HG03045 (cell line): ENCODE results near the gene GNAI3.

ENCODE experiments used
- ATAC-seq: cut with Tn5 transposase; IDR thresholded peaks from one replicate; pipeline ENCODE4 v1.9.1; 2021; ENCODE audit warnings: mild to moderate bottlenecking, moderate library complexity; ENCODE audit not compliant: unreplicated experiment

GNAI3 gene

DNA sequence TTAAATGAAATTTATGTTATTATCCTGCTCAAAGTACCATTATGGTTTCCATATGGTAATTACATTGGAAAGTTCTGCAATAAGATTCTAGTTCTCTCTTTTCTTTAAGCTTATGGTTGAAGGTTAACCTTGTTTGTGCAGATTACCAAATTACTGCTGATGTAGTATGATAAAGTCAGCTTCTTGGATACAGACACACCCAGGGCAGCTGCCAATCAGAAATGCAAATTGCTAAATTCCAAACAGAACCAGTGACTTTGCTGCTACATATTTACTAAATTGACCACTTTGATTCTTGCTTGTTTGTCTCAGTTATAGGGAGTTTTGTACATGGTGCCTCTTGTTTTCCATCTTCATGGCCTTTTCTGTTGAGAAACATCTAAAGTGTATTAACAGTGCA, 44.5 kb downstream of the GNAI3 start:
- no peak for ATAC-seq

DNA sequence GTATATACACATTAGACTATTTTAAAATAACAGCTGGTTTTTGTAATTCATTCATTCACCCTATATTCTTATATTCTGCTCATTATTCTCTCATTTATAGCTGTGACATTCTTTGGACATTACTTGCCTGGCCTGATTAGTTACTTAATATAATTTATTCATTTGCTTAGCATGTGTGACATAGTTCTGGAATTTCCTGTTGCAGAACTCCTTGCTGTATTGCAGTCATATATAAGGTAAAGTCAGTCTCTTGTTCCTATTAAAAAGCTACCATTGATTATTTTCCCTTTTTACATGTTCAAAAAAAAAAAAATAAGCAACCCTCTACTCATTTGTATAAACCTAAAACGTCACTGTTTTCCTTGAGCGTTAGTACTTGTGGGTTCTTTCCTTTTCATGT, 47.1 kb downstream of the GNAI3 start:
- ATAC-seq, result no peak

DNA sequence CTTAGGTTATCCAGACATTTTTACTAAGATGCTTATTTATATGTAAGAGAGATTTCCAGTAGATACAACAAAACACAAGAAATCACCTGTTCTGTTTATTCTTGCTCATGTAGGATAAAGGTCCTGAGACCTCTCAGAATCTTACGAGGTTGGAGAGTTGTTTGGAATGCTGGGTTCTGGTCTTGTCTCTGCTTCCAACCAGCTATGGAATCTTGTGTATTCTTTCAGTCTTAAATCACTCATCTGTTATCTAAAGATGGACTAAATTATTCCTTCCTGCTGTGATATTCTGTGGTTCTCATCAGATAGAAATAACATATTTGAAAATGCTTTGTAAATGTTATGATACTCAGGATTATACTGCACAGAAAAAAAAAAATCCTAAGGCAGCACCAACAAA, 49.7 kb downstream of the GNAI3 start:
- ATAC-seq, result no peak

DNA sequence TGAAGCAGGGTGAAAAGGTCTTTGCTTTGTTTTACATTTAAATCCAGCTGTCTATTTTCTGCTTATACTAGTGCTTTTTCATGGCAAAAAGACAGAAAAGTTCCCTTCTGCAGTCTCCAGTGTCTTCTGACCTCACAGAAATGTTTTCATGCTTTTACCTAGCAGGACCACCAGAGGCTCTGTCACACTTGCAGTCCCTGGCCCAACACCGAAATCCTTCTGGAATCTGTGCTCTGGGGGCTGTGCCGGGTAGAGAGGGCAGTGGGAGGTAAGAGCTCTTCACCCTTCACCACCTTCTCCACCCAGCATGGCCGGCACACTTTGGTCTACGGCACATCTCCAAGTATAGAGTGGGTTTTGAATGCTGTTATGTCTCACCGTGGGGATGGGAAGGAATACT, 50.2 kb downstream of the GNAI3 start:
- ATAC-seq, result no peak

DNA sequence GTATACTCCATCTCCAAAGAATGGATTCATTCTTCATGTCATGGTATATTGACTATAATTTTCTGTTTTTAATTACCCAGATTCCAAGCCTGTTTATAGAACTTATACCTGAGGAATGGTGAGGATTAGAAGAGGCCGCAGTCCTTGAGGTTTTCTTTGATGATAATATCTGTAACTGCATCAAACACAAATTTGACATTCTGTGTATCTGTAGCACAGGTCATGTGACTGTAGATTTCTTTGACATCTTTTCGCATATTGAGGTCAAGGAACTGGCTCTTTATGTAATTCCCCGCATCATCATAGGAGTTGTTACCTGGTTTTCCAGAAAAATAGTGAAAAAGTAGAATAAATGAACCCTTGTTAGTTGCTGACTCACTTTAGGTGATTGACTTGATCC, 54.8 kb downstream of the GNAI3 start:
- ATAC-seq, result no peak

DNA sequence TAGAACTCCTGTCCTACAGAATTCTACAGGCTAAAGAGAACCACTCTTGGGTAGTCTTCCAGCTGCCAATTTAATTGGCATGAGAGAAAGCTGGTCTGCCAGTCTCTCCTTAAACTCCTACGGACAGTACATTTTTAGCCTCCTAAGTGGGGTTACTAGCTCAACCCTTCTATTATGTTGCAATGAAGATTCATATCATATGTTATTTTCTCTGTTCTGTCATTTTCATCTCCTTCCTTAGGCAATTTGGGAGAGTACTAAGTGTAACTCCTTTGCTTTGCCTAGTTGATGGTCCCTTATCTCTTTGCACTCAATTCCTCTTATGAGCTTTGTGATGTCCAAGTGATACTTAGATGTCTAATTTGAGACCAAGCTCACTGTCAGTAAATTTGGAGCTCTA, 57.0 kb downstream of the GNAI3 start:
- ATAC-seq, result no peak

DNA sequence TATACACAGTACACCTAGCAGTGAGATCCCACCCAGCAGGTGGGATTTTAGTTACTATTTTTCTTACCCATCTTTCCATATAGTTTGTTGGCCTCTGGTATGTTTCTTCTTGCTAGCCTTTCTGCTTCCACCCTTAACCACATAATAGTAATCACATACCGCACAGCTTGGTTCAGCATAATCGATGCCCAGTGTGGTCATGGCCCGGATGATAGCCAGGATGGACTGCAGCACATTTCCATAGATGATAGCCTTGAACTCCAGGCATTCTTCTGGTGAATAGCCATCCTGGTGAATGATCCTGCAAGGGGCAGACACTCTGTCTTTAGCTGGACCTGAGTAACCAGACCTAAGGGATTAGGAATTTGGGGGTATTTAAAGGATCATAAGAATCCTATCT, 61.5 kb downstream of the GNAI3 start:
- ATAC-seq, result no peak

DNA sequence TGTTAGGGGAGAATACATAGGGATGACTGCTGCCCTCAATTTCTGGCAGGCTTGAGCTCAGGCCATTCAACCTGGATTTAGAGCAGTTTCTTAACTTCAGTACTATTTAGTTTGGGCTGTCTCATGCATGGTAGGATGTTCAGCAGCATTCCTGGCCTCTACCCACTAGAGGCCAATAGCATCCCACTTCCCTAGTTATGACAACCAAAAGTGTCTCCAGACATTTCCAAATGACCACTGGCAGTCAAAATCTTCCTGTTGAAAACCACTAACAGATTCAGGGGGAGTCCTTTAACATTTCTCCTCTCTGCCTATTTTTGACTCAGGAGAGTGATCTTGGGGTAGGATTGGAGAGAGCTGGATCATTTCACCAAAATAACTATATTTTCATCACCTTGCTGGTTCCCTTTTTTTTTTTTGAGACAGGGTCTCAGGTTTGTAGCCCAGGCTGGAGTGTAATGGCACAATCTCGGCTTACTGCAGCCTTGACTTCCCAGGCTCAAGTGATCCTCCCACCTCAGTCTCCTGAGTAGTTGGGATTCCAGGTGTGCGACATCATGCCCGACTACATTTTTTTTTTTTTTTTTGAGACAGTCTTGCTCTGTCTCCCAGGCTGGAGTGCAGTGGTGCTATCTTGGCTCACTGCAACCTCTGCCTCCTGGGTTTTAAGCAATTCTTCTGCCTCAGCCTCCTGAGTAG, 62.3 kb downstream of the GNAI3 start:
- no peak for ATAC-seq

DNA sequence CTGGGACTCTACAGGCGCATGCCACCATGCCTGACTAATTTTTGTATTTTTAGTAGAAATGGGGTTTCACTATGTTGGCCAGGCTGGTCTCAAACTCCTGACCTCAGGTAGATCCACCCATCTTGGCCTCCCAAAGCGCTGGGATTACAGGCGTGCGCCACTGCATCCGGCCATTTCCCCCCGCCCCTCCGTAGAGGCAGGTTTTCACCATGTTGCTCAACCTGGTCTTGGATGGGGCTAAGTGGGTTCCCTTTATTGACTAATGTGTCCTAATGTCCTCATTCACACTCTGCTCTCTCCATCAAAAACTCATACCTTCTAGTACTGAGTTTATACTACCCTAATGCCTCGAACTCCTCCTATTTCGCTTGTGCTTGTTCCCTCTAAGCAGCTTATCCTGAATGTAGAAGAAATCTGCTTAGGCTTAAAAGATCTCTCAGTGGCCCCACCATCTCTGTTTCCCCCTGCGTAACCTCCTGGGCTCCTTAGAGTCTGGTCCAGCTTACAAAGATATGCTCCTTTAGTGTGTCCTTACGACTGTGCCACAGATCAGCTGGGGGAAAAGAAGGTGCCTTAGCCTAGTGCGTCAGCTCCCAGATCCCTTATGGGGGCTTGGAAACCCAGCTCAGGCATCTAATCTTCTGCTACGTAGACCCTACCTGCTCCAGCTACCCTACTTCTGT, 63.0 kb downstream of the GNAI3 start:
- no peak for ATAC-seq

DNA sequence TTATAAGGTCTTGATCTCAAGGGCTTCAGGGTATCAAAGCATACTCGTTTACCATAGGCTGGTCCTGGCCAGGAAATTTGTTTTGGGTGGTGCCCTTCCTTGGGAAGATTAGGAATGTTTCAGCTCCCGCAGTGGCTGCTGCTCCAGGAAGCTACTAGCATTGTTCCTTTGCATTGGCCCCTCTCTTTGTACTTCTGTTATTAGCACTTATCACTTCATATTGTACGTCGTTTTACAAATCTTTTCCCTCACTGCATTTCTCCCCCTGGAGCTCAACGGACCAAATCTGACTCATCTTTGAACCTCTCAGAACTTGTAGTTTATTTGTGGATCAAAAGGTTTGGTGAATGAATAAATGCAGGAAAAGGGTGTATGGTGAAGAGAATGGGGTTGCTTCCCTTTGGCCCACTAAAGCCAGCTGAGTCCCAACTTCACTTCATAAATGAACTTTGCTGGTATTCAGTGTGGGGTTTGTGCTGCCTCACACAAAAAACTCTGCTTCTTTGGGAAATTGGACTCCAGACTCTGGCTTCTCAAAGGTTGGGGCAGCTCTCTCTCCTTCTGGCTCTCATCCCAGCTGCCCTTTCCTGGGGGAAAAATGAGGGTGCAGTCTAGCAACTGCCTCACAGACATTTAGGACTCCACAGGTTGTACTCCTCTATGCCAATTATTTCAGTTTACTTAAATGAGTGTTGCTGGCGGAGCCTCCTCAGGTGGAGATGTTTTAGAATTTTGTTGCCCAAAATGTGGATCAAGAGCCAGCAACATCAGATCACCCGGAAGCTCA, 65.1 kb downstream of the GNAI3 start:
- ATAC-seq, result no peak

DNA sequence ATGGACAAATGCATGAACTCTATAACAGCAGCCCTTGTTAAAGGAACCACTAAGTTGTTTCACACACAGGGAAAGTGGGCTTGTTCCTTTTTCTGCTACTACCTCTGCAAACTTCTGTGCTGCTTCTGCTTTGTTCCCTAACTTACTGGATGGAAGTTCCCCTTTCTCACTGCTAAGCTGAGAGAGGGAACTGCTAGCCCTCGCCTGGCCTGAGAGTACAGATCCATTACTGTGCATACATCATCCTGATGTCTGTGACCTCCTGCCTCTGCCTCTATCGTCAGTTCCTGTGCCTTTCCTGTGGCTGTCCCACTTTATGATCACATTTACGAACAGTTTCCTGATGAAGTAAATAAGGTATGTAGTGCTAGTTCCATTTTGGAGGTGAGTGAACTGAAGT, 67.5 kb downstream of the GNAI3 start:
- ATAC-seq, result no peak

DNA sequence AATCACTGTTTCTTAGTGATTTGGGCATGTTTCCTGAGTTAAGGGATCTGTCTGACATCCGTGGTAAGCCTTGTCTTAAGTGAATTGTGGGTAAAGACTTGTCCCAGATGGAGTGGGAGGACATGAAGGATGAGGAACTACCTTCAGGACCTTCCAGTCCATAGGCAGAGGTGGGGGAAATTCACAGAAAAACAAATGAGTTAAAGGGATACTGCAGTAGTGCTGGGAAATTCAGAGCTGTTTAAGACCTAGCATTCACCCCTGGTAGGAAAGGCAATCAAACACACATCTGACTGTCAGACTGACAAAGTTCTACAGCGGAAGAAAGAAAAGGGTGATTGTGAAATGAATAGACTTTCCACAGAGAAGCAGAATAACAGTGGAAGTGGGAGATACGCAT, 68.0 kb downstream of the GNAI3 start:
- ATAC-seq, result no peak

DNA sequence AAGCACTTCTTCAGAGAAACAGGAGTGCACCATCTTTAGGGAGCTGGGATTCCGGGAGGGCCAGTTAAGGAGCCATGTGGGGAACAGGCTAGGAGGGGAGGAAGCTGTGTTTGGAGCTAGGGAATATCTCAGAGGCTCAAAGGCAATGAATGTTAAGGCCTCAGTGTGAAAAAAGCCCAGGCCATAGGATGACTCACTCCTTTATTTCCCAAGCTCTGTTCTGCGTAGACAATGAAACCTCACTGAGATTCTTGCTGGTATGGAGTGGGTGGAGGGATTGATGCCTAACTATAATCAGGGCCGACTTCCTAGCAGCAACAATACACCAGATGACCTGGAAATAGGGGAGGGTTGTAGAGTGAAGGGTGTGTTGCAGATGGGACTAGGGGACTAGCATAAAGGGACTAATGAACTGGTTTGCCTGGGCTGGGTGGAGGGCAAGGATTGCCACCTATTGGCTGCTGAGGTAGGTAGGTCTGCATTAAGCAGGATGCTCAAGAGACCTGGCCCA, 68.9 kb downstream of the GNAI3 start:
- ATAC-seq, result no peak

DNA sequence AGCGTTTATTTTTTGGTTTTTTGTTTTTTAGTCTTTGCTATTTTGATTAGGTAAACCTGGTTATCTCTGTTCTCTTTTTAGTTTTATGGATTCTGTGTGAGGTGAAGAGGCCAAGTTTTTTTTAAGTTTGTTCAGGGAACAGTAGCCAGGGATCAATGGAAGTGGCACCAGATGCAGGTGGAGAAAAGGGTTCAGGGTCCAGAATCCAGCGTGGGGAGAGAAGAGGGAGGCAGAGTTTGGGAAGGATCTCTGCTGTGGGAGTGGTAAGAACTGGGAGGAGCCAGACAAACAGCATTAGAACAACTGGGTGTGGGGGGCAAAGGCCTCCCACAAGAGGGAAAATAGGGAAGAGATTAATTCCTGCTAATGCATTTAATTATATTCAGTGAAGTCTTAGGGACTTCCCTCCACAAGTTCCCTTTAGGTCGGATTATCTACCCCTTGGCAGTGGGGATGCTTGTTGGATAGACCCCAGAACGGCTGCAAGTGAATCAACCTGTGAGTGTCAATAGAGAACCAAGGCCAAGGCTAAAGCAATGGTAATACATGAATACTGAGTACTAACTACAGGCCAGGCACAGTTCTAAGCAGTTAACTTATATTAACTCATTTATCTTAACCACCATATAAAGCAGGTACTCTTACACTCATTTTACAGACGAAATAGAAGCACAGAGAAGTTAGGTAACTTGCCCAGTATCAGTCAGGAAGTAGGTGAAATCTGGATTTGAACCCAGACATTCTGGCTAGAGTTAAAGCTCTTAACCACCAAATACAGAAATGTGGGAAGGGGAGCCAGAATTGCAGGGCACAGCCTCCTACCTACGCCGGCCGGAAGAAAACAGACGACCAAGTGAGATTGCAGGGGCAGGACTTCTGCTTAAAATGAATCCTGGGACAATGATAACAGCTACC, 70.5 kb downstream of the GNAI3 start:
- no peak for ATAC-seq

DNA sequence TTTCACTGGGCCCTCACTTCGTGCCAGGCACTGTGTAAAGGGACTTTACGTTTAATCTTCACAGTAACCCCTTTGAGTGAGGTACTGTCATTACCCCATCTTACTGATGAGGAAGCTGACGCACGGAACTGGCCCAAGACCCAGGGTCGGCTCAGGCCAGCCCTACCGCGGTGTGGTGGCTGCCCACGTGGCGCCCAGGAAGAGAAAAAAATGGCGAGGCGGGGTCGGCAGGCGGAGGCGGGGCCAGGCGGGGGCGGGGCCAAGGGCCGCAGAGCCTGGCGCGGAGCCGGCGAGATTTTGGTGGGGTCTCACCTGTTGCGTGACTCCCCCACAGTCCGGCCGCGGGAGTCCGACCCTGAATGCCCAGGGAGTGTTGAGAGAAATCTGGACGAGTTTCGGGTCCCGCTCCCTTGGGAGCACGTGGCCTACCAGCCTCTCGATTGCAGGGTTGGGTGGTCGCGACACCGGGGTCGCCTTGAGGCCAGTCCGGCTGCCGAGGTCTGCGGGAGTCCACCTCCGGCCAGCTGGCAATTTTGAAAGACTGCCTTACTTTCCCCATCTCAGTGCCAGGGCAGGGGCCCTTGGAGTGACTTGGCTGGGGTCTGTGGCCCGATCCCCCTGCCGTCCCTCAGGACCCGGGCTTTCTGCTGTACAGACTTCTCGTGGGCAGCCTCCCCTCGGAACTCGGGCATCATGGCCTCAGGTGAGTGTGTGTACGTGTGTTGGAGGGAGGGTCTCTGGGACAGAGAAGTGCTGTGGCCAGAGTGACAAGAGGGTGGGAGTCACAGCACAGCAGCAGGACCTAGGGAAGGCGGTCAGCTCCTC, 71.4 kb downstream of the GNAI3 start, which contains the start of the genes AMPD2 and GNAT2:
Gene AMPD2, plus strand, starts transcription at position 262 of the 825 bp plus-strand sequence. CDS start 1,339 bp downstream, outside the sequence.
Gene GNAT2, minus strand, starts transcription at position 41 of the 825 bp plus-strand sequence. CDS start 6,746 bp downstream, outside the sequence.
- ATAC-seq, result peak; percentile 54

DNA sequence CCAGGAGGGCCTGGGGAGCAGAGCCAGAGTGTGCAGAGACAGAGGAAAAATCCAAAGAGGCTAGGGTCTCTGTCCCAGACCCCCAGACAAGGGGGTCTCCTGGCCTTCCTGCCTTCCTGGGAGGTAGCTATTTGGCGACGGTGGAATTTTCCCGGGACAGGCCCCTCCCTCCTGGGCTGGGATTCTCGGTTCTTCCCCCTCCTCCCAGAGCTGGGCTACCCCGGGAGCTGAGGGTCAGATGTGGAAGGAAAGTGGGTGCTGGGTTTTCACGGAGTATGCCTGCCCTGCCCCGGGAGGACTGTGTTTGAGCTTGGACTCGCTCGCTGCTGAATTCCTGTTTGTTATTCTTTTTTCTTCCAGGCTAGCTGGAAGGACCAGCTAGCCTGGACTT, 72.0 kb downstream of the GNAI3 start:
- peak; percentile 8 for ATAC-seq

DNA sequence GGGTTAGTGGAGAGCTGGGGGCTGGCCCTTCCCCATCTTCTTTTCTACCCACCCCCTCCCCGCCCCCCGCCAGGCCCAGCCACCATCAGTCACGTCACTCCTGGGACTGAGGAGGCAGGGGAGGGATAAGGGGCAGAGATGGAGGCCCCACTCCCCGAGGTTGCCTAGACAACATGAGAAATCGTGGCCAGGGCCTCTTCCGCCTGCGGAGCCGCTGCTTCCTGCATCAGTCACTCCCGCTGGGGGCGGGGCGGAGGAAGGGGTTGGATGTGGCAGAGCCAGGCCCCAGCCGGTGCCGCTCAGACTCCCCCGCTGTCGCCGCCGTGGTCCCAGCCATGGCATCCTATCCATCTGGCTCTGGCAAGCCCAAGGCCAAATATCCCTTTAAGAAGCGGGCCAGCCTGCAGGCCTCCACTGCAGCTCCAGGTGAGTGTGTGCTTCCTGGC, 72.4 kb downstream of the GNAI3 start:
- peak; percentile 78 for ATAC-seq

DNA sequence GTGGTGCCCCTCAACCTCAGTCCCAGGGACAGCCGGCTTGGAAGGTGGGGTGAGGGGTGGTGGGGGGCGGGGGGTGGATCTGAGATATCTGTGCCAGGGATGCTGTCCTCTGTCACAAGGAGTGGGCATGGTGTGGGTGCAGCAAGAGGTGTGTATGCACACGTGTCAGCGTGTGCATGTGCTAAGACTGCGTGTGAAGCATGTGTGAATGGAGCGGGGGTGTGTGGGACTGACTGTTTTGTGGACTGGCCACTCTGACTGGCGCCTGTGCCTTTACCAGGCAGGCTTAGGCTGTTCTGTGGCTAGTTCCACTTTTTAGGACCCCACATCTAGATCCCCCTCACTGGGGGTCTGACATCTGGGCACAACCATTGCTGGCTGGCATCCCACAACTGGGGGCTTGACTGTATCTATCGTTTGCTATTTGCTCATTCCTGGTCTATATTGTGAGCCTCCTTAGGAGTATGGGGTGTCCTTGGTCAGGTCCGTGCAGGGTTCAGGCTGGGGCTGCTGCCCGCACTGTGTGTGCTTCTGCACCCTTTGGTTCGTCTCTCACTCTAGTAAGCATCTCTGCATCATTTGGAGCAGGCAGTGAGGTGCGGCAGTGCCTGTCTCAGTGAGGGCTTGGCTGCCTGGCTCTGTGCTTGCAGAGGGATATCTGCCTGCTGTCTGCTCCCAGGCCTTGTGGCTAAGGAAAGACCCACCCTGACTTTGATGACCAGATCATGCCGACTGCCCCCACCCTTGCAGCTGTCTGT, 73.1 kb downstream of the GNAI3 start:
- no peak for ATAC-seq
